Muscle of arm (tissue), 14 donors: Measurements from ENCODE around the gene APIP. TPM values are rescaled to one million over a fixed set of nuclear protein-coding genes. Genes with fewer than 3 reads are reported as not detected.

Source experiments
- DNase-seq: peaks from one replicate; pipeline ENCODE4 v3.0.0-alpha.2; 2013
- long read RNA-seq, 11 donors: transcript quantifications; one replicate each; lab custom pipeline, GENCODE V29; 2026
- polyA plus RNA-seq, 12 donors: library from polyadenylated mRNA; unstranded; fragments of 120-200 nt; gene quantifications; one replicate each; pipeline ENCODE4 v1.2.1, GENCODE V29; 2013; ENCODE audit not compliant: insufficient read length in 12 of 12

The APIP gene, protein sequence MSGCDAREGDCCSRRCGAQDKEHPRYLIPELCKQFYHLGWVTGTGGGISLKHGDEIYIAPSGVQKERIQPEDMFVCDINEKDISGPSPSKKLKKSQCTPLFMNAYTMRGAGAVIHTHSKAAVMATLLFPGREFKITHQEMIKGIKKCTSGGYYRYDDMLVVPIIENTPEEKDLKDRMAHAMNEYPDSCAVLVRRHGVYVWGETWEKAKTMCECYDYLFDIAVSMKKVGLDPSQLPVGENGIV
- polyA plus RNA-seq, result 10 to 100 TPM in 11 of 12 donors, not detected in 1; 20.8 to 33.7 (median 26.8) TPM
- long read RNA-seq, donor 1, transcript APIP-201 (7 exons, 1,366 nt), result major isoform, 10 of 15 reads
- long read RNA-seq, donor 1, partial matches to known transcripts, result 5 of 15 reads
- long read RNA-seq, donor 1, other reads (novel, unspliced or antisense), result 0 of 15 reads
- long read RNA-seq, donor 2, transcript APIP-201 (7 exons, 1,366 nt), result major isoform, 17 of 38 reads
- long read RNA-seq, donor 2, partial matches to known transcripts, result 5 of 38 reads
- long read RNA-seq, donor 2, other reads (novel, unspliced or antisense), result 13 of 38 reads
- long read RNA-seq, donor 3, transcript APIP-201 (7 exons, 1,366 nt), result major isoform, 11 of 11 reads
- long read RNA-seq, donor 3, partial matches to known transcripts, result 0 of 11 reads
- long read RNA-seq, donor 3, other reads (novel, unspliced or antisense), result 0 of 11 reads
- long read RNA-seq, donor 4, transcript APIP-201 (7 exons, 1,366 nt), result major isoform, 7 of 8 reads
- long read RNA-seq, donor 4, partial matches to known transcripts, result 0 of 8 reads
- long read RNA-seq, donor 4, other reads (novel, unspliced or antisense), result 0 of 8 reads
- long read RNA-seq, donor 5, result 0 reads
- long read RNA-seq, donor 6, transcript APIP-201 (7 exons, 1,366 nt), result major isoform, 10 of 10 reads
- long read RNA-seq, donor 6, partial matches to known transcripts, result 0 of 10 reads
- long read RNA-seq, donor 6, other reads (novel, unspliced or antisense), result 0 of 10 reads
- long read RNA-seq, donor 7, transcript APIP-201 (7 exons, 1,366 nt), result major isoform, 6 of 6 reads
- long read RNA-seq, donor 7, partial matches to known transcripts, result 0 of 6 reads
- long read RNA-seq, donor 7, other reads (novel, unspliced or antisense), result 0 of 6 reads
- long read RNA-seq, donor 8, transcript APIP-201 (7 exons, 1,366 nt), result major isoform, 22 of 38 reads
- long read RNA-seq, donor 8, partial matches to known transcripts, result 16 of 38 reads
- long read RNA-seq, donor 8, other reads (novel, unspliced or antisense), result 0 of 38 reads
- long read RNA-seq, donor 9, transcript APIP-201 (7 exons, 1,366 nt), result major isoform, 6 of 6 reads
- long read RNA-seq, donor 9, partial matches to known transcripts, result 0 of 6 reads
- long read RNA-seq, donor 9, other reads (novel, unspliced or antisense), result 0 of 6 reads
- long read RNA-seq, donor 10, transcript APIP-201 (7 exons, 1,366 nt), result major isoform, 10 of 10 reads
- long read RNA-seq, donor 10, partial matches to known transcripts, result 0 of 10 reads
- long read RNA-seq, donor 10, other reads (novel, unspliced or antisense), result 0 of 10 reads
- long read RNA-seq, donor 11, transcript APIP-201 (7 exons, 1,366 nt), result major isoform, 16 of 108 reads
- long read RNA-seq, donor 11, partial matches to known transcripts, result 84 of 108 reads
- long read RNA-seq, donor 11, other reads (novel, unspliced or antisense), result 8 of 108 reads

DNA sequence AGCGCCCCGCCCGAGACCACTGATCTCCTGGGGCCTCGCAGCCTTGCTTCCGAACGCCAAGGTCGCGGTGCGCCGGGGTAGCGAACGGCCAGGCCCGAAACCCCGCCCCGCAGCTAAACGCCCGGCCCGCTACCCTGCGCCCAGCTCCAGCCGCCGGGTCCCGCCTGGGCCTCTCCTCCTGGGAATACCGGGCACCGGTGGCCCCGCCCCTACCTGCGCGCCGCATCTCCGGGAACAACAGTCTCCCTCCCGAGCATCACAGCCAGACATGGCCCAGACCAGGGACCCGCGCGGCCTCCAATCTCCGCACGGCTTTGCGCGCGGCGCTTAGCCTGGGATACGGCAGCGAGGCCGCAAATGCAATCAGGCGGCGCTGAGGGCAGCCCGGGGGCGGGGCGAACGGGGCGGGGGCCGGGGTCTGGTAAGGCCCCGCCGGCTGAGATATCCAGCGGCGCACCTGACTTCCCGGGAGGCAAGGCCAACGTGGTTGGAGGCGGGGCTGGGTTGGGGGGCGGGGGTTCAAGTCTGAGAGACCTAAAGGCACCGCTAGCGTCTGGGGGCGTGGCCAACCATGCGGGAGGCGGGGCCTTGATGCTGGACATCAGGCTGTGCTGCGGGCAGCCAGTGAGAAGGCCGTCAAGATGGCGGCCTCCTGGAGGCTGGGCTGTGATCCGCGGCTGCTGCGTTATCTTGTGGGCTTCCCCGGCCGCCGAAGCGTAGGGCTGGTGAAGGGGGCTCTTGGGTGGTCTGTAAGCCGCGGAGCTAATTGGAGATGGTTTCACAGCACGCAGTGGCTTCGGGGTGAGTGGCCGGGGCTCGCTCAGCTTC is at the start of gene APIP, which contains the start of gene PDHX:
Gene APIP (minus strand): TSS at position 365 of the 828 bp plus-strand sequence. CDS start 95 bp downstream, at position 270.
Gene PDHX (plus strand): TSS at position 604 of the 828 bp plus-strand sequence. CDS start 38 bp downstream, at position 642.
- DNase-seq, result peak; percentile 98

DNA sequence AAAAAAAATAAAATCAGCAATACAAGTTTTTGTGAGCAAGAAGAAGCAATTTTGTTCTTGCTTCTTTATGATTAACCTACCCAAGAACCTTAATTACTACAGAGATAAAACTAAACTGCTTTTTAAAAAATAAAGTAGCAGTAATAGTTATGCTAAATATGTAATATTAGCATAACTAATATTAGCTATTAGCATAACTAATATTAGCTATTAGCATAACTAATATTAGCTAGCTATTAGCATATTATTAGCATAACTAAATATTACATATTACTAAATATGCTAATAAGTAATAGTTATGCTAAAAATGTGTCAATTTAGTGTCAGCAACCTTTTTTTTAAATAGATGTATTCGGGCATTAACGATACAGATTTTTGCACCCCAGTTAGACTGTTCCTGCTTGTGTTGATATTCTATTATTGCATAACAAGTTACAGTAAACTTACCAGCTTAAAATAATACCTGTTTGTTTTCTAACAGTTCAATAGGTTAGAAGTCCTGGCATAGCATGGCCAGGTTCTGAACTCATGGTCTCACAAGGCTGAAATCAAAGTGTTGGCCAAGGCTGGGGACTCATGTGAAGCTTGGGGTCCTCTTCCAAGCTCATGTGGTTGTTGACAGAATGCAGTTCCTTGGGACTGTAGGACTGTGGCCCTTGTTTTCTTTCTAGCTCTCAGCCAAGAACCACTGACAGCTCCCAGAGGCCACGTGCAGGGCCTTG is 48.6 kb upstream of the APIP start:
- DNase-seq, result no peak

DNA sequence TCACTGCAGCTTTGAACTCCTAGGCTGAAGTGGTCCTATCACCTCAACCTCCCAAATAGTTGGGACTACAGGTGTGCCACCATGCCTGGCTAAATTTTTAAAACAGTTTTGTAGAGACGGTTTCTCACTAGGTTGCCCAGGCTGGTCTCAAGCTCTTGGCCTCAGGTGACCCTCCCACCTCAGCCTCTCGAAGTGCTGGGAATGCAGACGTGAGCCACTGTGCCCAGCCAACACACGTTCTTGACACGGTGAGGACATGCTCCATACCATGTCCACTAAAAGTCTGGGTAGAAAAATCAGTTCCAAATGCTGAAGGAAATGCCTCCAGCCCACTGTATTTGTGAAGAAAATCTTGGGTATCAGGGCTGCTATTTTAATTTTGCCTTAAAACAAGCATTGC is 47.2 kb upstream of the APIP start:
- DNase-seq, result no peak

DNA sequence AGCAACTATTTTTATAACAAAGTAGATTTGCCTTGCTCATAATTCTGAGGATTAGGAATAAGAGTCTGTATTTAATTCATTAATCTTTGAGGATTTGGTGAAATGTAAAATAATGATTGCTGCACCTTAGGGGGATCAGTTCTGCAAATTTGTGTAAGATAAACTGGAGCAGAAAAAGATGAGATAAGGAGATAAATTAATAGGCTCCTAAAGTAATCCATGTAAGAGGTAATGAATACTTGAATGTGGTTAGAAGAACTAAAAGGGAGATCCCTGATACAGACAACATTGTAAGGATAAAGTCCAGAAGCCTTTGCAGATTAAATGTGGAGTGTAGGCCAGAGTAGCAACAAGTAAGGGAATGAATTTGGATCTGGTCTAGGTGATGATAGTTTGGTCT is 45.9 kb upstream of the APIP start:
- no peak for DNase-seq

DNA sequence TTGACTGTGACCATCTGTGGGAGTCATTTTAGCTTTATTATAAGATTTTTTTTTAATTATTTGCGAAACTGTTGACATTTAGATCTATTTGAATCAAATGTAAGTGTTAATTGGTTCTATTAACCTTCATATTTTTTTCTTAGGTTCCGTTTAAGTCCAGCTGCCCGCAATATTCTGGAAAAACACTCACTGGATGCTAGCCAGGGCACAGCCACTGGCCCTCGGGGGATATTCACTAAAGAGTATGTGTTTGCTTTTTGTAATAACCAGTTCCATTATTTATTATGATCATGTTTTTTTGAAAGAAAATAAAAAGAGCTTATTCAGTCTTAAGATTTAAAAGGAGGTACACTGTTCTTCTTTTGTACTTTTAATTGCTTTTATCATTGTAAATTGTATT is 44.1 kb upstream of the APIP start:
- DNase-seq, result no peak

DNA sequence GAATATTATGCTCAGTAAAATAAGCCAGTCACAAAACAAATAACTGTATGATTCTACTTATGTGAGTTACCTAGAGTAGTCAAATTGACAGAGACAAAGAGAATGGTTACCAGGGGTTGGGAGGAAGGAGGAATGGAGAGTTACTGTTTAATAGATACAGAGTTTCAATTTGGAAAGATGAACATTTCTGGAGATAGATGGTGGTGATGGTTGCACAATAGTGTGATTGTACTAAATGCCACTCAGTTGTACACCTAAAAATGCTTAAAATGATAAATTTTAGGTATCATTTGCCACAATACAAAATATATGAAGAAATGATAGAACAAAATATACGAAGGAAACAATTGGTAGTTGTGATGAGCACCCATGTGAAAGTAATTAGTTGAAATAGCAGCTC is 43.6 kb upstream of the APIP start:
- DNase-seq, result no peak

DNA sequence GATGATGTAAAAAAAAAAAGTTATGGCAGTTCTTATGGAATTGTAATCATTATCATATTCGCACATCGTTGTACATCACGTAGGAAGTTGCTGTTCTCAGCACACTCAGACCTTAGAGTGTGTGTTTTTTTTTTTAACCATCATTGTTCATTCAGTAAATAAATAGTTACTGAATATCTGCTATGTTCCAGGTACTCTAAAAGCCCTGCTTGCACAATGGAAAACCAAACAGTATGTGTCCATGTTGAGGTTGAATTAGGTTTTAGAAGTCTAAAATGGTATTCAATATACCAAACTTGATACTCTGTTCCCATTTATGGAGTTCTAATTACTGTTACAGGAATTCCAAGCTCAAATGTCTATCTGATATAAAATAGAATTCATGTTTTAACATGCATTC is 41.4 kb upstream of the APIP start:
- DNase-seq, result no peak

DNA sequence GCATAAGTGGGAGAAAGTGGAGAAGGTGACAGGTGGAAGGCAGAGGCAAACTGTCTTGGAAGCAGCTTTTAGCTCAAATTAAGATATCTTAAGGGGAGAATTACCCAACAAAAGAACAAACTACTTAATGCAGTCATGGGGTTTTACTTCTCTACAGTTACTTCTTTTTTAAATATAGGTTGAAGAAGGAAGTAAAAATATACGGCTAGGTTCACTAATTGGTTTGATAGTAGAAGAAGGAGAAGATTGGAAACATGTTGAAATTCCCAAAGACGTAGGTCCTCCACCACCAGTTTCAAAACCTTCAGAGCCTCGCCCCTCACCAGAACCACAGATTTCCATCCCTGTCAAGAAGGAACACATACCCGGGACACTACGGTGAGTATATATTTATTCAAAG is 41.0 kb upstream of the APIP start:
- no peak for DNase-seq

DNA sequence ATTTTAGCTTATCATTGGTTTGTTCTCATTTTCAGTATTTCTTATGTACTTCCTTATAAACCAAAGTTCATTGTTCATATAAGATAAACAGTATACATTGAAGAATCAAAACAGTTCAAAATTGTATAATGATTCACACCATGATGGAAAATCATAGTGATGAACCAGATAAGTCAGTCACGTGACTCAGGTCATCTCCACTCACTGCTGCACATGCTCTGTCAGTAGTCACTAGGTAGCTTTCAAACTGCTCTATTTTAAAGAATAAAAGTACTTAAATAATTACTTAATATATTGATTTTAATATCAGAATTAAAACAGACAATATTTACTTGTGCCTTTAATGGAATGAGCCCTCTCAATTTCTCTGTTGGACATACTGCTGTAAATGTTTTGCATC is 37.8 kb upstream of the APIP start:
- no peak for DNase-seq

DNA sequence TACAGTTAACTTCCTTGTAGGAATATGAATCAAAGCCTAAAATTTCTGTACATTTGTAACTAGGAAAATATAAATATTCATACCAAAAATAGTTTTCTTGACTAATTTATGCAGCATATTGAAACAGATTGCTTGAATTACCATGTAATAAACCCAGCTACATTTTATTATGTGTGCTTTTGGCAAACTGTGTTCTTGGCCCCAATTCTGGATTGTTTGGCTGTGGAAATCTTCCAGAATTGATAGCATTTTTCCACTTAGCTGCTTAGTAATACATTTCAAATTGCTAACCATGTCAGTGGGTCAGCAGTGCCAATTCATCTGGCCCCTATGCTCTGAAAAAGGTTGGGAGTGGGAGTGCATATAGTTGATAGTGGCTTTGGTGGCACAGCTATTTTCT is 32.5 kb upstream of the APIP start:
- peak; percentile 49 for DNase-seq

DNA sequence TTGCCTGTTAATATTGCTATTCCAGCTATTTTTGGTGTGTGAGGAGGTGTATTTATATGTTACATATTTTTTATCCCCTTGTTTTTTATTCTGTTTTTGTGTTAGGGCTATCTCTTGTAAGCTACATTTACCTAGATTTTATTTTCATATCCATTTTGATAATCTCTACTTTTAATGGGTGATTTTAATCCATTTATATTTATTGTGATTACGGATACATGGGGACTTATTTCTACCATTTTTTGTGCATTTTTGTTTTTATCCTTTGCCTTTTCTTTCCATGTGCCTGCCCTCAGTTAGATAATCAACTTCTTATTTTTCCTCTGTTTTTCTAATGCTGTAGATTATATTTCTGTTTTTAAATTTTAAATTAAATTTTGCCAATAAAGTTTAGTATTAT is 28.5 kb upstream of the APIP start:
- no peak for DNase-seq

DNA sequence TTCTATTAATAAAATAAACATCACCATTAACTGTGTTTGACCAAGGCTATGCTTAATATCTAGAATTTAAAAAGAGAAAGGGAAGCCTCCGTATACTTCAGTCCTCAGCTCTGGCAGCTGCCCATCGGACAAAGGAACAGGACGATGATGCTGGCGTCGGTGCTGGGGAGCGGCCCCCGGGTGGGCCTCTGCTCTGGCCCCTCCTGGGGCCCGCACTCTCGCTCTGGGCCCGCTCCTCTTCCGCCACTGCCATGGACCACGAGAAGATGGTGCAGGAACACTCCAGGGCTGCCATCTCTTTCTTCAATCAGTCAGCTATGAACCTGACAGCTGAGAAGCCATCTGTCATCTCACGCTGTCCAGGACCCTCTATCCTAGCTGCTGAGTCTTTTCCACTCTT is 25.5 kb upstream of the APIP start:
- no peak for DNase-seq

DNA sequence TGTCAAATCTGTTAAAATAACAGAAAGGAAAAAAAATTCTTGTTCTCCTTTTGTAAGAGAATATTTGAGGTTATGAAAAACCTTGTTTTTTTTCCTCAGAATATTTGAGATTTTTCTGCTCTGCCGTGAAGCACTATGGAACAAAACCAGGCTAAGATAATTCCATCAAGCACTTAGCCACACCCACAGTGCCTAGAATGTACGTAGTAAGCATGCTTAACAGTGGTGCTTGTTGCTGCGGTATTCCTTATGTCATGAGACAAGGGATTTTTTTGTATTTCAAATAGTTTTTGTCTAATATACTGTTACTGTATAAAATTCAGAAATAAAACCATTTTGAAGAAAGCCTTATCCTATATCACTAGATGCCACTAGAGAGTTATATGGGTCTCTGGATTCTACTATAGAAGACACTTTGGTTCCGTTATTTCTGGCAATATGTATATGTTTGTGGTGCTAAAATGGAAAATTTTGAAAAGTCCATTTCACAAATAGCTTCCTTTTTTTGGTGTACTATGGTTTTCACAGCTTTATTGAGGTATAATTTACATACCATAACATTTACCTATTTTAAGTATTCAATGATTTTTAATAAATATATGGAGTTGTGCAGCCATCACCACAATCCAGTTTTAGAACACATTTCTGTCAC is 24.0 kb upstream of the APIP start:
- DNase-seq, result no peak

DNA sequence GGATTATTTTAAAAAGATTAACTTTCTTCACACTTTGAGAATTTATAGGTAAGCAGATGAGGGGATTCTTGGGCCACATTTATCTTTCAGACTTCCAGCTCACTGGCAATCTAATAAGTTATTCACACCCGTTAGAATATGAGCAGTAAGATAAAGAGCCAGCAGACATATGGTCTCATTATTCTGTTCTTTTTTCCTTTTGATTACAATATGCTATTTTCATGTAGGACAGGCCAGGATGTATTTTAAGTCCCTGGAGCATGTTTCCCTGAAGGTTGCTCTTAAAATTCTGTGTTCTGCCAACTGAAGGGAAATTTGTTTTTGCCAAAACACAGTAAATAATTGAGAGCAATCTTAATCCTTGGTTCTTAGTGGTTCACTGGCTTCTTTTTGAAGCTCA is 22.4 kb upstream of the APIP start:
- DNase-seq, result no peak

DNA sequence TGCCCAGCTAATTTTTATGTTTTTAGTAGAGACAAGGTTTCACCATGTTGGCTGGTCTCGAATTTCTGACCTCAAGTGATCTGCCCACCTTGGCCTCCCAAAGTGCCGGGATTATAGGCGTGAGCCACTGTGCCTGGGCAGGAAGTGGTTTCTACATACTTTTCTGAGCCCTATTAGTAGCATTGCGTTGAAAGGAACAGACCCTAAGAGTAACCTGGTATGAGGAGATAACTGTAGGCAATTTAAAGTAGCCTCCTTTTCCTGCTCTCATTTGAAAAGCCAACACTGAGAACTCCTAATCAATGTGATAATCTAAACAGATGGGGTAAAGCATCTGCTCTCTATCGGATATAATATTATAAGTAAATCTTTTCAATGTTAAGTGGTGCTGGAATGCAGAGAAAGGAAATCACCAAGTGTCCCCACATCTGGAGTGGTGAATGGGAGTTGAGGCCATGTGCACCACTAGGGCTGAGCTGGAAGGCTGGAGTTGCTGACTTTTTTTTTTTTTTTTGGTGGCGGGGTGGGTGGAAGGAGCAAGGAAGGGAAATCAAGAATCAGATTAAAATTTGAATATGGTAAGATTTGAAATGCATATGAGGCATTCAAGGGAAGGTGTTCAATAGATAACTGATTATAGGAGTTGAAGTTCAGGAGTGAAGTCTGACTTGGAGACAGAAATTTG is 20.9 kb upstream of the APIP start:
- DNase-seq, result no peak

DNA sequence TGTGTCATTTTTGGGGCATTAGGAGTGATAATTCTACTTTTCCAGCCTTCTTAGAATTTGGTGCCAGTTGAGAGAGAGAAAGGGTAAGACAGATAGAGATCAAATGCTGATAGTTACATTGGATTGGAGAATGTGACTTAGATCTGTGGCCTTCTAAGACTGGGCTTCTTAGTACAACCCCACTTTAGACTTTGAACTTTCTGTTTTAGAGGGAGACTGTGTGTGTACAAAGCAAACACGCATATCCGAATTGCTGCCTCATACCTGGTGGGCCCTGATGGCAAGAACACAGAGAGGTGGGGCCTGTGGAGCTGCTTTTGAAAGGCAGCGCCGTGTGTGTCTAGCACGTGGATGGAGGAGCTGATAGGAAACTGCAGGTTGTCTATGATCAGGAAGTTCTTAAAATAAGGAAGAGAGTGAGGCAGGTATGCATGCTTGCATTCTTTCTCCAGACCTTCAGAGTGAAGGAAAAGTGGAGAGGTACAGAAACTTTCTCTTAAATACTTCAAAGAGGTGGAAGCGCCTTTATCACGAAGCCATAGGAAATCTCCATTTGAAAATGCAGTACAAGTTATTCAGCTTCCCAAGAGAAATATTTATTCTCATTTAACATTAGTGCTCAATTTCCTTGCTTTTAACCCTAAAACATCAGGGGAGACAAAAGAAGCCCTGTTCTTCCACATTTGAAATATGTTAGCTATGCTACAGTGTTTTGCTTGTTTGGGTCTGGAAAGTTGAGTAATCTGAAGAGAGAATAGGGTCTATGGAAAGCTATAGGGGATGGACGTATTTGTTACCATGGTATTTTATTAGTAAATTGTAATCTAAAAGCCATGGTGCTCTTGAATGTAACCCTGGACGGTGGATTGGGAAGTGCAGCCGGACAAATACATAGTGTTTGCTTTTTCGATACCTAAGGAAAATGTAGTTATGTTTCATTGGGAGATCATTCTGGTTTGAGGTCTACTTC is 13.9 kb upstream of the APIP start:
- DNase-seq, result no peak
